OCI-LY1 (cell line): Measurements from ENCODE around the gene MED1.

Source experiments
- H2AFZ ChIP-seq: fragments of 200-600 bp; sonication (generic), shearing (Covaris generic); 2 replicates; pipeline ENCODE4 v1.6.0; 2014; ENCODE audit warnings: antibody characterized with exemption, mild to moderate bottlenecking, low read length
- H3F3A ChIP-seq: fragments of 200-600 bp; sonication (generic), shearing (Covaris generic); 2 replicates; pipeline ENCODE4 v1.6.0; 2014; ENCODE audit warnings: mild to moderate bottlenecking, antibody characterized with exemption, low read length, moderate library complexity; ENCODE audit not compliant: insufficient read depth
- H3K27ac ChIP-seq: fragments of 200-600 bp; sonication (generic); 2 replicates; pipeline ENCODE4 v1.5.1; 2014; ENCODE audit warnings: low read length, mixed run types, mild to moderate bottlenecking, low read depth; ENCODE audit not compliant: poor library complexity, severe bottlenecking
- H3K27me3 ChIP-seq: fragments of 200-600 bp; sonication (generic); 2 replicates; pipeline ENCODE4 v1.6.0; 2014; ENCODE audit warnings: antibody characterized with exemption, mild to moderate bottlenecking, low read length, moderate library complexity; ENCODE audit not compliant: insufficient read depth
- H3K36me3 ChIP-seq: fragments of 200-600 bp; sonication (generic); 2 replicates; pipeline ENCODE4 v1.6.1; 2014; ENCODE audit warnings: mild to moderate bottlenecking, antibody characterized with exemption, low read length, moderate library complexity, mixed read lengths; ENCODE audit not compliant: insufficient read depth
- H3K4me1 ChIP-seq: fragments of 200-600 bp; sonication (generic); 2 replicates; pipeline ENCODE4 v1.5.1; 2014; ENCODE audit warnings: mild to moderate bottlenecking, low read length, moderate library complexity; ENCODE audit not compliant: insufficient read depth, severe bottlenecking
- H3K4me2 ChIP-seq: fragments of 200-600 bp; sonication (generic), shearing (Covaris generic); 2 replicates; pipeline ENCODE4 v1.6.1; 2014; ENCODE audit warnings: low read length
- H3K4me3 ChIP-seq: fragments of 200-600 bp; sonication (generic); 2 replicates; pipeline ENCODE4 v1.5.1; 2014; ENCODE audit warnings: low read length, low read depth, mild to moderate bottlenecking, mixed read lengths; ENCODE audit not compliant: poor library complexity, severe bottlenecking
- H3K79me2 ChIP-seq: fragments of 200-600 bp; shearing (Covaris generic); 2 replicates; pipeline ENCODE4 v1.6.1; 2016; ENCODE audit warnings: mixed run types, low read length, mixed read lengths; ENCODE audit not compliant: insufficient read depth
- H3K9ac ChIP-seq: fragments of 200-600 bp; sonication (generic), shearing (Covaris generic); 2 replicates; pipeline ENCODE4 v1.6.1; 2014; ENCODE audit warnings: mild to moderate bottlenecking, low read length, mixed read lengths
- H3K9me2 ChIP-seq: fragments of 200-600 bp; sonication (generic), shearing (Covaris generic); 2 replicates; pipeline ENCODE4 v1.6.1; 2014; ENCODE audit warnings: low read depth, mild to moderate bottlenecking, low read length, mixed read lengths
- H3K9me3 ChIP-seq: fragments of 200-600 bp; shearing (Covaris generic); 2 replicates; pipeline ENCODE4 v1.6.1; 2014; ENCODE audit warnings: low read length, mixed read lengths
- H4K20me1 ChIP-seq: fragments of 200-600 bp; sonication (generic), shearing (Covaris generic); 2 replicates; pipeline ENCODE4 v1.6.0; 2016; ENCODE audit warnings: mild to moderate bottlenecking, low read length; ENCODE audit not compliant: insufficient read depth
- CTCF ChIP-seq: fragments of 200-600 bp; sonication (generic), shearing (Covaris generic); IDR thresholded peaks from 2 replicates; pipeline ENCODE4 v1.5.1; 2017; ENCODE audit warnings: mild to moderate bottlenecking, antibody characterized with exemption, low read length, moderate library complexity, mixed read lengths
- EZH2 ChIP-seq: fragments of 200-600 bp; sonication (generic), shearing (Covaris generic); IDR thresholded peaks from 2 replicates; pipeline ENCODE4 v1.8.0; 2017; ENCODE audit warnings: borderline replicate concordance, mixed run types, mild to moderate bottlenecking, antibody characterized with exemption, low read length, moderate library complexity, mixed read lengths

Gene MED1

GRCh38 chr17:39357488-39357887 is 93.6 kb downstream of the MED1 start:
- Histone ChIP-seq H3K36me3 (no peaks in the 10 kb centered on the region), H3K9me3 (no peaks in the 10 kb centered on the region), H3K9ac (no peak overlapping the region), H4K20me1 (no peaks in the 10 kb centered on the region), H3K4me2 (no peak overlapping the region), H3K27me3 (no peaks in the 10 kb centered on the region), H3K27ac (no peak overlapping the region), H3K79me2 (no peaks in the 10 kb centered on the region), H3K4me3 (no peak overlapping the region), H2AFZ (no peak overlapping the region), H3K4me1 (no peaks in the 10 kb centered on the region), H3K9me2 (no peaks in the 10 kb centered on the region), H3F3A (0 out of 2 replicates have a peak, but pooled peaks cover 3% of the 10 kb centered on the region)
- no peak for TF ChIP-seq CTCF
- no peak for TF ChIP-seq EZH2
